ENCODE measurements around the gene COQ8B. TPM values are rescaled to one million over a fixed set of nuclear protein-coding genes. Genes with fewer than 3 reads are reported as not detected.
A peak's percentile ranks its signal among the peaks of the same experiment; 100 is the strongest.

COQ8B gene
- total RNA-seq, 4 donors from 2014 or later: 31.2 to 53.8 (median 39.3) TPM

GRCh38 chr19:40713939-40714338, 2.7 kb downstream of the COQ8B start:
- peak overlapping the region; percentile 90 for H3K4me3 ChIP-seq
- H3K9me3 ChIP-seq: no peaks in the 10 kb centered on the region
- no peak for DNase-seq (ENCODE audit: low spot score in 2 of 2)
- peak overlapping the region; percentile 97 for H3K27ac ChIP-seq
- no peaks in the 10 kb centered on the region for H3K27me3 ChIP-seq
- 80% methylated on average over 9 of the region's 11 CpGs for WGBS
- no peak for TF ChIP-seq POLR2A (IDR thresholded peaks at IDR 0.05)
- no peak for TF ChIP-seq POLR2AphosphoS5 (IDR thresholded peaks at IDR 0.05)
- H3K36me3 ChIP-seq: peaks cover 28% of the 10 kb centered on the region
- peaks cover 20% of the 10 kb centered on the region for H3K4me1 ChIP-seq

- 93% methylated on average over 5 of the region's 5 CpGs for WGBS
- Histone ChIP-seq H3K9me3 (no peaks in the 10 kb centered on the region), H3K27ac (no peak overlapping the region), H3K4me3 (no peak overlapping the region), H3K4me1 (peaks cover 11% of the 10 kb centered on the region), H3K27me3 (no peaks in the 10 kb centered on the region), H3K36me3 (peaks cover 57% of the 10 kb centered on the region)
- TF ChIP-seq EP300 (IDR thresholded peaks at IDR 0.05) (no peak), POLR2A (IDR thresholded peaks at IDR 0.05) (no peak), CTCF (IDR thresholded peaks at IDR 0.05) (no peak), POLR2AphosphoS5 (IDR thresholded peaks at IDR 0.05) (no peak)
- no peak for DNase-seq (ENCODE audit: low spot score in 2 of 2)
Measured at GRCh38 chr19:40709817-40710216, 6.9 kb downstream of the COQ8B start.

- DNase-seq (ENCODE audit: low spot score in 2 of 2): no peak
- Histone ChIP-seq H3K27ac (no peak overlapping the region), H3K4me3 (no peak overlapping the region), H3K36me3 (peaks cover 76% of the 10 kb centered on the region), H3K27me3 (no peaks in the 10 kb centered on the region), H3K9me3 (no peaks in the 10 kb centered on the region), H3K4me1 (no peaks in the 10 kb centered on the region)
- WGBS: 97% methylated on average over 7 of the region's 7 CpGs
- TF ChIP-seq EP300 (IDR thresholded peaks at IDR 0.05) (no peak), CTCF (IDR thresholded peaks at IDR 0.05) (no peak), POLR2A (IDR thresholded peaks at IDR 0.05) (no peak), POLR2AphosphoS5 (IDR thresholded peaks at IDR 0.05) (no peak)
Measured at GRCh38 chr19:40707615-40708014, 9.1 kb downstream of the COQ8B start.

GRCh38 chr19:40705950-40706619, 10.6 kb downstream of the COQ8B start:
- Histone ChIP-seq H3K27ac (no peak overlapping the region), H3K36me3 (peaks cover 85% of the 10 kb centered on the region), H3K27me3 (no peaks in the 10 kb centered on the region), H3K9me3 (no peaks in the 10 kb centered on the region), H3K4me1 (no peaks in the 10 kb centered on the region), H3K4me3 (no peak overlapping the region)
- TF ChIP-seq POLR2A (IDR thresholded peaks at IDR 0.05) (no peak), CTCF (IDR thresholded peaks at IDR 0.05) (no peak), POLR2AphosphoS5 (IDR thresholded peaks at IDR 0.05) (no peak), EP300 (IDR thresholded peaks at IDR 0.05) (no peak)
- no peak for DNase-seq (ENCODE audit: low spot score in 2 of 2)
- 95% methylated on average over 7 of the region's 7 CpGs for WGBS

- DNase-seq (ENCODE audit: low spot score in 2 of 2): no peak
- Histone ChIP-seq H3K4me1 (no peaks in the 10 kb centered on the region), H3K36me3 (peaks cover 85% of the 10 kb centered on the region), H3K9me3 (no peaks in the 10 kb centered on the region), H3K27ac (no peak overlapping the region), H3K27me3 (no peaks in the 10 kb centered on the region), H3K4me3 (no peak overlapping the region)
- WGBS: 79% methylated on average over 9 of the region's 9 CpGs
- TF ChIP-seq CTCF (IDR thresholded peaks at IDR 0.05): no peak
- TF ChIP-seq POLR2AphosphoS5 (IDR thresholded peaks at IDR 0.05): no peak
- no peak for TF ChIP-seq EP300 (IDR thresholded peaks at IDR 0.05)
- TF ChIP-seq POLR2A (IDR thresholded peaks at IDR 0.05): no peak
Measured at GRCh38 chr19:40705362-40705651, 11.4 kb downstream of the COQ8B start.

Data from suprapubic skin (tissue), 4 donors.